CD4-positive, alpha-beta T cell treated with Interleukin-17A for 1 hour (primary cell): ENCODE measurements around the gene HACD3.
A peak's percentile ranks its signal among the peaks of the same experiment; 100 is the strongest.
"Not testable (repeated sequence)": the region's sequence is repeated elsewhere in the genome, so short reads cannot be mapped to it uniquely, and the experiment has no call there.

ENCODE experiments used
- DNase-seq: peaks from one replicate; pipeline ENCODE4 v3.0.0-alpha.2; 2020

HACD3 gene, protein sequence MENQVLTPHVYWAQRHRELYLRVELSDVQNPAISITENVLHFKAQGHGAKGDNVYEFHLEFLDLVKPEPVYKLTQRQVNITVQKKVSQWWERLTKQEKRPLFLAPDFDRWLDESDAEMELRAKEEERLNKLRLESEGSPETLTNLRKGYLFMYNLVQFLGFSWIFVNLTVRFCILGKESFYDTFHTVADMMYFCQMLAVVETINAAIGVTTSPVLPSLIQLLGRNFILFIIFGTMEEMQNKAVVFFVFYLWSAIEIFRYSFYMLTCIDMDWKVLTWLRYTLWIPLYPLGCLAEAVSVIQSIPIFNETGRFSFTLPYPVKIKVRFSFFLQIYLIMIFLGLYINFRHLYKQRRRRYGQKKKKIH

DNA sequence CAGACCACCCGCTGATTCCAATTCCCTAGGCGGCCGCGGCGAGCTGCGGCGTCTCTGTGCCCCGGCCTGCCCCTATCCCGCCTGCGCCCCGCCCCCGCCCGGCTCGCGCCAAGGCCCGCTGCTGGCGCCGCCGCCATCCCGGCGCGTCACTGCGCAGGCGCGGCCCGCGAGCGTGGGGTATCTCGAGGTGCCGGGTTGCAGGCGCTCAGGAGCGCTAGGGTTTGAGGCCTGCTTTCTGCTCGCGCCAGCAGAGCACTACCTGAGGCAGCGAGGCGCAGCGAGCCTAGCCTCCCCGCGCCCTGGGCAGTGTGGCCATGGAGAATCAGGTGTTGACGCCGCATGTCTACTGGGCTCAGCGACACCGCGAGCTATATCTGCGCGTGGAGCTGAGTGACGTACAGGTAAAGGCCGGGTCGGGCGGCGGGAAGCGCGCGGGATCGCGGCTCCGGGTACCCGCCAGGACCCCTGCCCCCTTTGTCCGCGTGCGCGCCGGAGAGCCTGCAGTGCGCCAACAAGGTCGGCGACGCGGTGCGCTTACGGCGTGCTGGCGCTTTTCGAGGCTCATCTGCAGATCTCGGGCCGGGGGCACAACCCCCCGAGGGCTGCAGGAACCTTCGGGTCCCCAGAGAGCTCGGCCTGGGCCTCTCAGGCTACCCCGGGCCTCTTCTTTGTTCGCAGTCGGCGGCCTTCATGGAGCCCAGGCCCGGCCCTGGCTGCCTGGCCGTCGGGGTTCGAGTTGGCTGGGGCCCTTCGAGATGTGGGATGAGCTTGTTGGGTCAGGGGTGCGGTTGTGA, at the start of gene HACD3:
Gene HACD3 (plus strand): TSS at position 146 of the 794 bp plus-strand sequence. CDS start 169 bp downstream, at position 315.
- peak; percentile 87 for DNase-seq

DNA sequence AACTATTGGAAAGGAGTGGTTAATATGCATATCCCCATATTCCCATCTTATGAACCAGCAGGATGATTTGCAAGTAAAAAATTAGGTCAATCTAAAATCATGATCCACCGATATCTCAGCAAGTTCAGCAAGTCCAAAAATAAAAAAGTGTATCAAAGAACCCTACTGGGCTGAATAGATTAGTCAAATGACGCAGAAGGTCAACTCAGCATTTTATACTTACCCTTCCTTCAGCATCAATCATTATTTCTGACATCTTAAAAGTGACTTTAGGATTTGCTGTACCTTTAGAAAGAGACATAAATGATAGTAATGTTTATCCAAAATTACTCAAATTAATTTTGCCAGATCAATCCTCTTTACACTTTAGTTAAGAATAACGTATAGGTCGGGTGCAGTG, 45.4 kb upstream of the HACD3 start:
- DNase-seq: no peak

DNA sequence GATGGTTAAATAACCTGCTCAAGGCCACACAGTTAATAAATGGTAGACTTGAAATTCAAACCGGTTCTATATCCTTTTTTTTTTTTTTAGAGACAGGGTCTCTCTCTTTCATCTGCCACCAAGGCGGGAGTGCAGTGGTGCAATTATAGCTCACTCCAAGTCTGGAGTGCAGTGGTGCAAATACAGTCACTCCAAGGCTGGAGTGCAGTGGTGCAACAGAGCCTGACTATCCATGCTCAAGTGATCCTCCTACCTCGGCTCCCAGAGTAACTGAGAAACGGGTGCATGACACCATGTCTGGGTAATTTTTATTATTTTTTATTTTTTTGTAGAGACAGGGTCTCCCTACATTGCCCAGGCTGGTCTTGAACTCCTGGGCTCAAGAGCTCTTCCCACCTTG, 36.2 kb upstream of the HACD3 start:
- no peak for DNase-seq

DNA sequence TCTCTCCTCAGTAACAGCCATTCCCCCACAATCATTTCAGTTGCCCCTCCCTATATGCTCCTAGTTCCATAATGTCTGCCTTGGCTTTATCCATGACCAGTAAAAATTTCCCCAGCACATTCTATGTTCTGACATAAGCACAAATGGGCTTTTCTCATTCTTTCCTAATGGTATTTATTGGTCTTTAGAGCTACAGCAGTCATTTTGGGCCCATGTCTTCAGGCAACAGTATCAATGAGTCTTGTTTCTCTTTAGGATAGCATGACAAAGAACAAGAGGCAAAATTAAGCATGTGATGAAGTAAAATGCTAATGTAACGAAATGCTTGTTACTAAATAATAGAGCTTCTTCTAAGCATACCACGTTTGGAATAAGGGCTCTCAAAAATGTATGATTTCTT, 20.9 kb upstream of the HACD3 start:
- no peak for DNase-seq

DNA sequence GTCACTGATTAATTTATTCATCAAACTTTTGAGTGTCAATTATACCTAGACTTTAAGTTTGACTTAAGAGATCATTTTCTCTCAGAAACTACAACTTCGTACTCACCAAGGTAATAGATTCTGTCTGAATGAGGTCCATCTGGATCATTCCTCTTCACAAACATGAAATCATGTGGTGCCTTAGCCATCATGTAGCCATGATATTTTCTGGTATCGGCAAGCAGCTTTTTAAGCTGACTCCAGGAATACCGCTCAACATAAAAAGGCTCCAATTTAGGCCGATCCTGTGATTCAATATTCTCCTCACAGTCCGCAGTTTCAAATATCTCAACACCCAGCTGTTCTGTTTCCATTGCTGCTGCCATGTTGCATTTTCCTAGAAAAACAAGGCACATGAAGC, 18.1 kb upstream of the HACD3 start:
- DNase-seq: no peak

DNA sequence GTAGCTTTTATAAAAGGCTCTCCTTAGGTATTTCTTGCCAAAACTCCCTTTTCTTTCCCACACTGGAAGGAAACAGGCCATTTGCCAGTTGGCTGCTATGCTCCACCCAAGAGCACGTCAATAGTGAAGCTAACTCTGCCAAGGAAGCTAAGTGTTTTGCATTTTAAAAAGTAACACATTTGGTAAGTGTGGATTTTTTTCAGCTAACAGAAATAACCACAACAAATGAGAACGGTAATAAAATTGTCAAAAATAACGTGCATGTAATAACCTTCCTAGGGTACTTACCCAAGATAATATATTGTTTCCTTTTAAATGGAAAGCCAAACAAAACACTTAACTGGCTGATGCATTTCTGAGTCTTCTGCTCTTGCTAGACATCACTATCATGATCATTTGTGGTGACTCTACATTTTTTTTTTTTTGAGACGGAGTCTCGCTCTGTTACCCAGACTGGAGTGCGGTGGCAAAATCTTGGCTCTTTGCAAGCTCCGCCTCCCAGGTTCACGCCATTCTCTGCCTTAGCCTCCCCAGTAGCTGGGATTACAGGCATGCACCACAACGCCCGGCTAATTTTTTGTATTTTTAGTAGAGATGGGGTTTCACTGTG, 17.4 kb upstream of the HACD3 start:
- DNase-seq: peak; percentile 62

DNA sequence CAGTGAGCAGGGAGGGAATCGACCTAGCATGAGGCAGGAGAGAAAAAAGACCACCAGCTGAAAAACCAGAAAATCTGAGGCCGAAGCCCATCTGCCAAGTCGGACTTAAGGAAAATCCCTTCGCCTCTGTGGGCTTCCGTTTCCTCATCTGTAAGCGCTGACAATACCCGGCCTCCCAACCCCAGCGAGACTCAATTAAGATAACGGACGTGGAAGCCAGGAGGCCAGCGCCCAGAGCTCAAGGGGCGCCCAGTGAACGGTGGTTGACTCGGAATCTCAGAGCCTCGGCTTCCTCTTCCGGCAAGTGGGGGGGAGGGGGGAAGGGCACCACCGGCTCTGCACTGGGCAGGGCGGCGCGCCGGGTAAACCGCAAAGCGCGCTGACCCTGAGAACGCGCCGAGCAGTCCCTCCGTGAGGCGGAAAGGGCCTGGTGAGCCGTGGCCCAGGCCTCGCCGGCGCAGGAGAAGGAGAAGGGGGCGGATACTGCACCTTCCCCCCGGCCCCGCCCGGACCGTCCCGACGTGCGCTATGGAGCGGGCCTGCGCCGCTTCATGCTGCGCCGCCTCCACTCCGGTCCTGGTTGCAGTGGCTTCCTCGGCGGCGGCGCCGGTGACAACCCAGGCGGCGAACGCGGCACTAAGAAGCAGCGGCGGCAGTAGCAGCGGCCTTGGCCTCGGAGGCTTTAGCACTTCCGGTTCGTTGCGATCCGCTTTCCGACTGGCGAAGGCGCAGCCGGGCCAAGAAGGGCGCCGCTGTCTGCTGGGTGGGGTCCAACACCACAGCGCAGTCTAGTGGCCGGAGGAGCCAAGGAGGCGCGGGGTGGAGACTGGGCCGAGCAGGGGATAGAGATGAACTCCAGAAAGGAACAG, 13.0 kb upstream of the HACD3 start, which contains the start of gene DPP8:
Gene DPP8 (minus strand): TSS at position 693 of the 869 bp plus-strand sequence. CDS start 5,136 bp downstream, outside the sequence.
- peak; percentile 95 for DNase-seq

DNA sequence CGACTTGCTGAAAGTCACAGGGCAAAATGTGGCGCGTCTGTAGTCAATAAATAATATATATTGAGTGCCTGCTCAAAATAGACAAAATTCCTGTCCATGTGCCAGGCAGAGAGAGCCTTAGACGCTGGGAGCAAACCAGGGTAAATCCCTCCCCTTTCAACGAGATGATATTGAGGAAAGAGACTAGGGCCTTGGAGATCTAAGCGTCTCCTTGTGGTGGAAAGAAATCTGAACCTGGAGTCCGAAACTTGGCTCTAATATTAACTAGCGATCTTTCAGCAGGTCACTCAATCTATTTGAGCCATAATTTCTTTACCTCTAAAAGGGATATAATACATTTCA, 12.4 kb upstream of the HACD3 start:
- no peak for DNase-seq

DNA sequence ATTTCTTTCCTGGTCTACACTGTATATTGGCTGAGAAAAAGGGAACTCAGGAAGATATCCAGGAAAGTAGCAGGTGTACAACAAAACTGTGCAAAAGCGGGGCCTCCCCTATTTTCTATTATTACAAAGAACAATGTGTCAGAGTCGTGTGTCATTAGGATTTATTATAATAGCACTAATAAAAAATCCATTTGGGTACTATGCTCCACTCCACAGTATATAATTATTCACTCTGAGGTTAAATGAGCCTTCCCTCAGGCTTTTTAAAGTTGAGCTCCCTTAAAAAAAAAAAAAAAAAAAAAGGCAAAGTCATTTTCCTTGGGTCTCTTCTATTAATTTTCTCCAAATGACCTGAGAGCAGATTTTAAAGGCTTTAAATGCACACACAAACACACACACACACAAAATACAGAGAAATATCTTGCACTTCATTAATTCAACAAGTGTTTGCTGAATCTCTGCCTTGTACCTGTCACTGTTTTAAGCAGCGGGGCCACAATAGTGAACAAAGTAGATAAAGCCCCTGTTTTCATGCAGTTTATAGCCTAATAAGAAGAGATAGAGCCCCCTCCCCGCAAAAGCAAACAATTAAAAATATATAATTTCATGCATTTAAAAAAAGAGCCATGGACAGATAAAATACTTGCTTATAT, 11.5 kb upstream of the HACD3 start:
- DNase-seq: no peak

DNA sequence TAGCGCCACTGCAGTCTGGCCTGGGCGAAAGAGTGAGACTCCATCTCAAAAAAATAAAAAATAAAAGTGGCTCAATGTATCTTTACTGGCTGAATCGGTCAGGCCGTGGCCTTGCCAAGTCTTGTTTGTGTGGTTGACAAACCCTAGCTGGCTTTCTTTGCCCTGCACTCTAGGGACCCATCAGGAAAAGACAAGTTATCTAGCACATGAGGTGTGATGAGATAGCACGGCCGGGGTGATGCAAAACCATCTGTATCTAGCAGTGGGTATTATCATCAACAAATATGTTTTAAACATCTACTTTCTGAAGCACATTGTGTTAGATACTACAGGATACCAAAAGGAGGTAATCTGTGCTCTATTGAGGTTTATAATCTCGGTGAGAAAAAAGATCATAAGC, 8.9 kb upstream of the HACD3 start:
- DNase-seq: no peak

DNA sequence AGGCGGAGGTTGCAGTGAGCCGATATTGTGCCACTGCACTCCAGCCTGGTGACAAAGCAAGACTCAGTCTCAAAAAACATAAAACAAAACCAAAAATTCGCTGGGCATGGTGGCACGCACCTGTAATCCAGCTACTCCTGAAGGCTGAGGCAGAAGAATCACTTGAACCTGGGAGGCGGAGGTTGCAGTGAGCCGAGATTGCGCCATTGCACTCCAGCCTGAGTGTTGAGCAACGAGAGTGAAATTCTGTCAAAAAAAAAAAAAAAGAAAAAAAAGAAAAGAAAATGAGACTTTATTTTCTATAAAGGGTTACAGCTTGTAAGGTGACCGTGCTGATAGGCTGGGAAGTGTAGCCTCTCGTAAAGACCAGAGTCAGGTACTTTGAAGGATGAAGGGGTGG, 6.0 kb upstream of the HACD3 start:
- DNase-seq: no peak

DNA sequence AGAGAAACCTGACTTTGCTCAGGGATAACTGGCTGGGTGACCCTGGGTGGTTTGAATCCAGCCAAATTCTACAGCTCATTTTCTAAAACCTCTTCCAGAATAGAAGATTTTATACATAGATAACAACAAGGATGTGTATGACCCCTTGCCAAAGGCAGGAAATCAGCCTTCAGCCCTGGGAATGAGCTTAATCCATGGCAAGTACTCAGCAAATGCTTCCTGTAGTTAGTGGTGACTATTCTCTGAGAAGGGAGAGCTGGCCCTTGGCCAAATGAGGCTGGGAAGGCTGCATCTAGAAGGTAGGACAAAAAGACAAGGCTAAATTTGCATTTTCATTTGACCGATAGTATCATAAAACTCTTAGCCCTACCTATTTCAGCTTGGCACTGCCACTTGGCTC, 4.6 kb upstream of the HACD3 start:
- no peak for DNase-seq

DNA sequence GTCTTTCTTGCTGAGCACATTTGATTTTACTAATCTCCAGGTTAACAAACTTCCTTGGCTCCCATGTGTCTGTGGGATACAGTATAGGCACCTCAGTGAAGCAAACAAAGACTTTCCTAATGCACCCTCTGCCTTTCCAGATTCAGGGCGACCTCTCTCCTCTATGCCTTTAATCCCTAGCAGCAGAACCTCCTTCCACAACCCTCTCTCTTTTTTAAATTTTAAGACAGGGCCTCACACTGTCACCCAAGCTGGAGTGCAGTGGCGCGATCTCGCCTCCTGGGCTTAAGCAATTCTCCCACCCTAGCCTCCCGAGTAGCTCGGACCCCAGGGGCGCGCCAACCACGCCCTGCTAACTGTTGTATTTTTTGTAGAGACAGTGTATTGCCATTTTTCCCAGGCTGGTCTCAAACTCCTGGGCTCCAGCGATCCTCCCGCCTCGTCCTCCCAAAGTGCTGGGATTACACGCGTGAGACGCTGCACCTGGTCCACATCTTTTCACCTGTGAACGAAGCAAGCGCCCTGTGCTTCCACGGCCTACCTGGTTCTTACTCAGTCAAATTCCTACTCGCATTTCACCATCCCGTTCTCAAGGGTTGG, 1.7 kb upstream of the HACD3 start:
- no peak for DNase-seq

DNA sequence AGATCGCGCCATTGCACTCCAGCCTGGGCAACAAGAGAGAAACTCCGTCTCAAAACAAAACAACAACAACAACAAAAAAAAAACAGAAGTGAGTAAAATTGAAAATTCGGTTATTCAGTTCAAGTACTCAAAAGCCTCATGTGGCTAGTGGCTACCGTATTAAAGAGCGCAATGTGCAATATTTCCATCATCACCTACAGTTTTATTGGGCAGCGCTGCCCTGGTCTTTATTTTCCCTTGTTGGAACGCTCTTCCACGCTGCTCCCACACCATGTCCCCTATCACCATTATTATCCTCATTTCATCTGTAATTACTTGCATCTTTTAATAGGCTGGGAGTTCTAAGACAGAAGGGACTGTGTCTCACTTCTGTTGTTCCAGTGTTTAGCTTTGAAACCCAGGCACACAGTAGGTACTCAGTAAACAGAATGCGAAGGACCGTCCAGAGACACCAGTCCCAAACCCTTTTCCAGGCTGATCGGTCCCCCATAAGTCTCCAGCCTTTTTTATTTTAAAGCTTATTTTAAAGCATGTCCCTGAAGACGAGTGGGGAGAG, 423 bp upstream of the HACD3 start:
- no peak for DNase-seq

DNA sequence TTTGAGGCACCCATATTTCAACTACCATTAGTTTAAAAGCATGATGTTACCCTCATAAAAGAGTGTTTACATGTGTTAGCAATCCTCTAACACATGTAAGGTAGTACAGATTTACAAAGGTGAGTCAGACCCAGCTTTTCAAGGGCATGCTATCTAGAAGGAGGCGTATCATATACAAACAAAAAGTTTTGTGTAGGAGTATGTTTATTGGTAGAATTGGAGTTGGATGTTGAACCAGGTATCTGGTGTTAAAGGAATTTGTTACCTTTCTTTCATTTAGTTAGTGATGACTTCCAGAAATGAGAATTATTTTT, 2.4 kb downstream of the HACD3 start:
- DNase-seq: no peak

DNA sequence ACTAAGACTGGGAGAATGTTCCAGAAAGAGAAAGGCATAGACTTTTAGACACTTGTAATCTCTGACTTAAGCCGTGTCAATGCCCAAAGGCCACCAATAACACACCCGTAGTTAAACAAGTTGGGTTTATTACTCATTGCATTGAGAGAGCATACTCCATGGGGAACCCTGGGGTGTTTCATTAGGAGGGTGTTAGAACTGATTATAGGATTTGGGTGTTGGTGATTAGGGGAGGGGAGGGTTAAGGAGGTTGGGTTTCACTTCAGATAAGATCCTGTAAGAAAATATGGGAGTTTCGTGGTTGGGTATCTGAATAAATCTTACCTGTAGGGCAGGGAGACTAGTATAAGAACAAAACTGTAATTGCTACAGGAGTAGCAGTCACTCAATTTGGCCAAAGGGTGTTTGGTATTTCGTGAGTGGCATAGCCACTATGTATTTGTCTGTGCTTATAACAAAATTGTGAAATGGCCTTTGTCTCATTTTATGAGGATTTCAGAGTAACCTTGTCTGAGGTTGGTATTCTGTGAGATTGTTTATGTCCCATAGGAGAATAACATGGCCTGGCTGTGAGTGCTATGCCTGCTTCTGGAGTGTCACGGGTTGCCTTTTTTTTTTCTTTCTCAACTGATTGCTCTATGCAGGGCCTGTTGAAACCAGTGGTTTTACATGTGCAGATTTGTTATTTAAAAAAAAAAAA, 2.9 kb downstream of the HACD3 start:
- no peak for DNase-seq

DNA sequence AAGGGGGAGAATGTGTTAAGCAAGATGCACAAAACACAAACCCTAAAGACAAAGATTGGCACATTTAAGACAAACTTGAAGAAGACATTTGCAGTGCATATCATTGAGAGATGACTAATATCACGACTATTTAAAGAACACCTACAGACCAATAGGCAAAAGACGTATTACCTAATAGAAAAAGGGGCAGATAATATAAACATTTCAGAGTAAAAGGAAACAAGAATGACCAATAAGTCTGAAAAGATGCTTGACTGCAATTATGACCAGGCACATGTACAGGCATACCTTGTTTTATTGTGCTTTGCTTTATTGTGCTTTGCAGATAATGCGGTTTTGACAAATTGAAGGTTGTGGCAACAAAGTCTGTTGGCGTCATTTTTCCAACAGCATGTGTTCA, 4.9 kb downstream of the HACD3 start:
- DNase-seq: no peak

DNA sequence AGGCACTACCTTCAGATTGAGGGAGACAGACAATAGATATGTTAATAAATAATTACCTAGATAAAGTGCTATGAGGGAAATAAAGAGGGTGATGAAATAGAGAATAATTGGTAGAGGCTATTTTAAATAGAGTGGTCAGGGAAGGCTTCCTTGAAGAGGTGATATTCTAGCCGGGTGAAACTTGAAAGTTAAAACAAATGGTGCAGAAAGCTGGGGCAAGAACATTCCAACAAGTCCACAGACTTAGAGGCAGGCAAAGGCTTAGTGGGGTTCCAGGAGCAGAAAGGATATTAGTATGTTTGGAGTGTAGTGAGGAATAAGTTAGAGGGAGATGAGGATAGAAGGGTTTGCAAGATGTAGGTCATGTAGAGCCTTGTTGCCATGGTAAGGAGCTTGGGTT, 10.1 kb downstream of the HACD3 start:
- DNase-seq: no peak

DNA sequence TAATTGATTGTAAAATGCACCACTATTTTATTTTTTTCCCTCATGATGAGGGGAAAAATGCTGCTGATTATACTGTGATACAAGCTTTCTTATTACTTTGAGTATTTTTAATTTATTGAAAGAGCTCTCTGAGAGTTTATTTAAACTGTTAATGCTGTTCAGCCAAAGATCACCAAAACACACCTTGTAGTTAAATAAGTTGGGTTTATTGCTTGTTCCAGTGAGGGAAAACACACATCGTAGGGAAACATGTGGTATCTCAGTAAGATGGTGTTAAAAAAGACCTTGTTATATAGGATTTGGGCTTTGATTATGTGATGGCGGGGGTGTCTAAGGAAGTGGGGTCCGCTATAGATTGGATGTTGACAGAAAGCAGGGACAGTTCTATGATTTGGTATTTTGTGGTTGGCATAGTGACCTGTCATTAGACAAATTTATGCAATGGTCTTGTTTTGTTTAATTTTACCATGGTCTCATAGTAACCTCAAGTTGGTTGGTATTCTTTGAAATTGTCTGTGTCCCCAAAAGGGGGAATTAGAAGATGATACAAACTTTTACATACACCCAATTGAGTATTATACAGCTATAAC, 11.1 kb downstream of the HACD3 start:
- no peak for DNase-seq

DNA sequence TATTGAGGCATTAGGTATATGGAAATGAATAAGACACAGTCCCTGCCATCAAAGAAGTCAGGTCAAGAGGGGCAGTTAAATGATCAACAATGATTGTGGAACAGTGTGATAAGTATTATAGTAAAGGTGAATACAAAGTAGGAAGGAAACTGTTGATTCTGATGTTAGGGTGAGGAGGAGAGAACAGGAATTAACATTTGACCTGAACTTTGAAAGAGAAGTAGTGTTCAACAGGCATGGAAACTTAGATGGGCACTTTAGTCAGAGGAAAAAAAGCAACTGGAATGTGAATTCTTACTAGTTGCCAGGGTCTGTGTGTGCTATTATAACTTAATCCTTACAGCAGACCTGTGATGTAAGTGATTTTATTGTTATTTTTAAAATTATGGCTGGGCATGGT, 17.6 kb downstream of the HACD3 start:
- no peak for DNase-seq

DNA sequence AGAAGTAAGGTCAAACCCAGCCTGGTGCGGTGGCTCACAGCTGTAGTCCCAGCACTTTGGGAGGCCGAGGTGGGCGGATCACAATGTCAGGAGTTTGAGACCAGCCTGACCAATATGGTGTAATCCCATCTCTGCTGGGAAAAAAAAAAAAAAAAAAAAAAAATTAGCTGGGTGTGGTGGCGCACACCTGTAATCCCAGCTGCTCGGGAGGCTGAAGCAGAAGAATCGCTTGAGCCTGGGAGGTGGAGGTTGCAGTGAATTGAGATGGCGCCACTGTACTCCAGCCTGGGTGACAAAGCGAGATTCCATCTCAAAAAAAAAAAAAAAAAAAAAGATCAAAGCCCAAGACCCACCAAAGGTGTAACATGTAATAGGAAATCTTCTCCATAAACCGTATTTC, 19.0 kb downstream of the HACD3 start:
- DNase-seq: not testable (repeated sequence)
